Heart right ventricle (tissue), 16 donors: ENCODE results near the gene GRIP2. TPM values are rescaled to one million over a fixed set of nuclear protein-coding genes. Genes with fewer than 3 reads are reported as not detected.

ENCODE experiments used
- ATAC-seq, 8 donors: fragments of 200-7000 bp; cut with Tn5 transposase; one replicate each; pipeline ENCODE4 v1.9.1; 2020; ENCODE audit warnings: mild to moderate bottlenecking in 8 of 8, moderate library complexity in 8 of 8, moderate number of reproducible peaks in 1 of 8
- DNase-seq, 2 donors: peaks; one replicate each; pipeline ENCODE4 v3.0.0-alpha.2; 2020
- H3K27ac ChIP-seq, 10 donors: fragments of 200-600 bp; sonication (generic) in 2 of 10; one replicate each; pipeline versions ENCODE4 v1.5.0 to v1.8.0; 2020 to 2022; ENCODE audit warnings: mild to moderate bottlenecking in 3 of 10
- H3K27me3 ChIP-seq, 7 donors: fragments of 200-600 bp; one replicate each; pipeline ENCODE4 v1.8.0; 2021 to 2022; ENCODE audit warnings: mild to moderate bottlenecking in 2 of 7
- H3K36me3 ChIP-seq, 9 donors: fragments of 200-600 bp; sonication (generic) in 1 of 9; one replicate each; pipeline versions ENCODE4 v1.5.0 to v1.8.0; 2020 to 2022; ENCODE audit warnings: mild to moderate bottlenecking in 2 of 9
- H3K4me1 ChIP-seq, 9 donors: fragments of 200-600 bp; sonication (generic) in 1 of 9; one replicate each; pipeline versions ENCODE4 v1.5.0 to v1.8.0; 2020 to 2022; ENCODE audit warnings: mild to moderate bottlenecking in 4 of 9
- H3K4me3 ChIP-seq, 10 donors: fragments of 200-600 bp; sonication (generic) in 2 of 10; one replicate each; pipeline versions ENCODE4 v1.5.0 to v1.8.0; 2020 to 2022; ENCODE audit warnings: mild to moderate bottlenecking in 7 of 10, moderate library complexity in 2 of 10
- H3K9me3 ChIP-seq, 11 donors: fragments of 200-600 bp in 10 of 11; sonication (generic) in 2 of 11; one replicate each; pipeline versions ENCODE4 v1.5.0 to v1.8.0; 2013 to 2022; ENCODE audit warnings: mild to moderate bottlenecking in 2 of 11, control low read depth in 1 of 11, moderate library complexity in 1 of 11
- WGBS, 2 donors: extraction: QIAGEN DNeasy Blood & Tissue Kit; methylation state at CpG; one replicate each; pipeline ENCODE4 v1.1.7; 2013; ENCODE audit warnings: inconsistent platforms in 1 of 2; 5-methylcytosine and 5-hydroxymethylcytosine counted together
- intact Hi-C, 10 donors: fragments of 100-400 bp; cut with DNase I; formaldehyde crosslinking; loops; one replicate each; pipeline versions ENCODE4 v1.11.1 to v1.14.2; 2022
- polyA plus RNA-seq, 2 donors: library from polyadenylated mRNA; stranded (reverse); fragments of 200-250 nt; gene quantifications; one replicate each; pipeline ENCODE4 v1.2.3, GENCODE V29; 2013
- total RNA-seq, 10 donors: library from RNA; stranded (reverse); fragmentation: NEBNext Ultra II Directional in 3 of 10; extraction: Animal tissue kit (Norgen Biotek cat#: 25700) in 3 of 10; gene quantifications; one replicate each; pipeline versions ENCODE4 v1.2.1 to v1.2.4, GENCODE V29; 2021 to 2023
- TF ChIP-seq, protein P1 (sequence below), 9 donors: fragments of 200-600 bp; sonication (generic) in 2 of 9; IDR thresholded peaks; one replicate each; pipeline versions ENCODE4 v1.5.0 to v1.8.0; 2021 to 2022; ENCODE audit warnings: antibody characterized with exemption in 9 of 9, mild to moderate bottlenecking in 5 of 9, moderate library complexity in 1 of 9
- donor health status: Arrhythmogenic right ventricular cardiomyopathy.
- donor health status: ischemic (EF 13 %, LVEDD 7.1; RV severe dilation, severe dysfunction).
- donor health status: healthy with polysubstance abuse.
- donor health status: DM: no; HTN: yes; CAD: no.
- donor health status: DM: no; HTN: no; CAD: no.
- donor health status: ischemic (EF 25% LVEDD 6.9; RV normal size, moderate dysfunction).
- donor health status: ischemic (EF 25% LVEDD 5.7; RV mildly dilated, moderate dysfunction).
- donor health status: healthy.
- donor health status: DM: yes; HTN: yes; CAD: no.
- donor health status: Ischemic cardiomyopathy.
- donor health status: ischemic (EF 35%, LVEDD 5.7; RV mildly dilated, moderate dysfunction).
- donor health status: nonischemic (EF 11% LVEDD 7.7; RV severe dilation, severe dysfunction).
- donor health status: DM: yes; HTN: yes; CAD: no.
- donor health status: PGD.
- donor health status: ischemic (EF 29% LVEDD 5.4; RV normal size, mild dysfunction).
- donor health status: nonischemic (EF 23%, LVEDD 6.1; RV moderate dilation, normal function).

The GRIP2 gene
- total and polyA plus RNA-seq, 12 donors: 7.4 to 70.1 (median 39.4) TPM

DNA sequence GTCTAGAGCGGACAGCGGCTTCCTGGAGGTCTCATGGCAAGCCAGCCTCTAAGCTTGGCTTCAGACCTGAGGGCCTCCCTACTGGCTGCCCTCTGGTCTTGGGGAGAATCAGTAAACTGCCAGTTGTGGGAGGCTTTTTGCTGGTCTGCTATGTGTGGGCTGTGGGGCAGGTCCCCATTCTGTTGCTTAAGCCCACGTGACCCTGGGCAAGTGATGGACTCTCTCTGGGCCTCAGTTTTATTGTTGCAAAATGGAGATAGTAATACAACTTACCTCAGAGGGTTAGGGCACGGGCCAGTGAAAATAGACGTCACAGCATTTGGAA is 76.0 kb downstream of the GRIP2 start:
- H3K36me3 ChIP-seq: peaks cover 0 to 100% (median 10%) of the 10 kb centered on the region in 9 donors
- peaks cover 0 to 35% (median 4%) of the 10 kb centered on the region in 7 donors for H3K27me3 ChIP-seq
- ATAC-seq (no peak), DNase-seq (no peak)
- no peaks in the 10 kb centered on the region for H3K9me3 ChIP-seq
- H3K27ac ChIP-seq: no peak overlapping the region
- peaks cover 0 to 50% (median 24%) of the 10 kb centered on the region in 9 donors for H3K4me1 ChIP-seq
- TF ChIP-seq, protein P1, sequence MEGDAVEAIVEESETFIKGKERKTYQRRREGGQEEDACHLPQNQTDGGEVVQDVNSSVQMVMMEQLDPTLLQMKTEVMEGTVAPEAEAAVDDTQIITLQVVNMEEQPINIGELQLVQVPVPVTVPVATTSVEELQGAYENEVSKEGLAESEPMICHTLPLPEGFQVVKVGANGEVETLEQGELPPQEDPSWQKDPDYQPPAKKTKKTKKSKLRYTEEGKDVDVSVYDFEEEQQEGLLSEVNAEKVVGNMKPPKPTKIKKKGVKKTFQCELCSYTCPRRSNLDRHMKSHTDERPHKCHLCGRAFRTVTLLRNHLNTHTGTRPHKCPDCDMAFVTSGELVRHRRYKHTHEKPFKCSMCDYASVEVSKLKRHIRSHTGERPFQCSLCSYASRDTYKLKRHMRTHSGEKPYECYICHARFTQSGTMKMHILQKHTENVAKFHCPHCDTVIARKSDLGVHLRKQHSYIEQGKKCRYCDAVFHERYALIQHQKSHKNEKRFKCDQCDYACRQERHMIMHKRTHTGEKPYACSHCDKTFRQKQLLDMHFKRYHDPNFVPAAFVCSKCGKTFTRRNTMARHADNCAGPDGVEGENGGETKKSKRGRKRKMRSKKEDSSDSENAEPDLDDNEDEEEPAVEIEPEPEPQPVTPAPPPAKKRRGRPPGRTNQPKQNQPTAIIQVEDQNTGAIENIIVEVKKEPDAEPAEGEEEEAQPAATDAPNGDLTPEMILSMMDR (IDR thresholded peaks at IDR 0.05): no peak
- WGBS, 2 donors: 86 to 97% methylated on average over 5 of the region's 5 CpGs
- H3K4me3 ChIP-seq: no peak overlapping the region
- intact Hi-C loops: loop anchor here in 7 of 10 donors (5.0 to 10.0 kb wide), 4 partner anchors 62 to 809 kb away; partner anchors contain the start of gene SLC6A6 (in 2 of the 7)

DNA sequence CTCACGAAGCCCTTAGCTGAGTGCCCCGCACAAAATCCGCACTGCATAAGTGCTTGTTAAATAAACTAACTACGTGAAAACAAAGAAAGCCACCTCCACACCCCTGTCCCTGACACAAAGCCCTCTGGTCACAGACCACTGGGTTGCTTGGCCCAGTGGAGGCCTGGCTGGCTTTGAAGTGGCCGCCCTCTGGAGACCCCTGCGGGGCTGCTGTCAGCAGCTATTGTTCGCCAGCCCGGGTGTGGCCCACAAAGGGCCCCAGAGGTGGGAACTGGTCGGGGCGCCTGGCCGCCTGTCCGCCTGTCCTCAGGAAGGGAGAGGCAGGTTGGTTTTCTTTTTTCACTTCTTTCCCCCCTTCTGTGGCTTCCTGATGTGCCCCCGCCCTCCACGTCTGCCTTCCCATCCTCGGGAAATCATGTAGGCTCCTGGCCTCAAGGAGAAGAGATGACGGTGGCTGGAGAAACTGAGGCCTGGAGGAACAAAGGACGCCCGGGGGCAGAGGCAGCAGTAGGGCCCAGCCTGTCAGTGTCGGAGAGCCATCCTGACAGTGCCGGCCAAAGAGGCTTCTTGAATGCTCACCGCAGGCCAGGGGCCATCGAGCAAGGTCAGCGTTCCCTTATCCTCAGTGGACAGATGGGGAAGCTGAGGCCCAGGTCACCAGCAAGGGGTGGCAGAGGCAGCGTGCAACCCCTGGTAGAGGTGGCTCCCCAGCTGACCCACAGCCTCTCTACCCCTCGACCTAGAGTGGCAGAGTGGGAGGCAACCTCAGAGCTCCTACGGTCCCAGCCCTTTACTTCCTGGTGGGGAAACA is 76.6 kb downstream of the GRIP2 start:
- no peak for ATAC-seq
- Histone ChIP-seq H3K9me3 (no peaks in the 10 kb centered on the region), H3K27me3 (peaks cover 0 to 36% (median 4%) of the 10 kb centered on the region in 7 donors), H3K4me1 (peaks cover 0 to 50% (median 25%) of the 10 kb centered on the region in 9 donors), H3K36me3 (peaks cover 0 to 100% (median 10%) of the 10 kb centered on the region in 9 donors), H3K4me3 (no peak overlapping the region), H3K27ac (no peak overlapping the region)
- intact Hi-C loops: loop anchor here in 7 of 10 donors (5.0 to 10.0 kb wide), 4 partner anchors 61 to 809 kb away; partner anchors contain the start of gene SLC6A6 (in 2 of the 7)
- no peak for DNase-seq
- TF ChIP-seq, protein P1 (IDR thresholded peaks at IDR 0.05): no peak
- WGBS, 2 donors: 85 to 87% methylated on average over 24 to 26 of the region's 26 CpGs

DNA sequence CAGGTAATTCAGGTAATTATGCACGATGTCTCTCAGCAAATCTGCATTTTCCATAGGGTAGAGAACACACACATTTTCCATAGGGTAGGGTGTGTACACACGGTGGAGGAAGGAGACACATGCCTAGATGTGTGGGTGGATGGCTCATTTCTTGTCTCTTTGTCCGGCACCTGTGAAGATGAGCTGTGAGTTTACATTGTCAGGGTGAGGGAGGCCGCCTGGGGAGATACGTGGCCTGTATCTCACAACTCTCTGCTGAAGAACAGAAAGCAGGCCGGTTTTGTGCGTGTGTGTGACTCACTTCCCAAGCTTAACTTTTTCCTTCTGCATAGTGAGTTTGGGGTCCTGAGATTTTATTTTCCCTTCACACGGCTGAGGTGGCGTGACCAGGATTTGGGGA is 77.4 kb downstream of the GRIP2 start:
- H3K27me3 ChIP-seq: peaks cover 0 to 36% (median 4%) of the 10 kb centered on the region in 7 donors
- TF ChIP-seq, protein P1 (IDR thresholded peaks at IDR 0.05): no peak
- no peaks in the 10 kb centered on the region for H3K9me3 ChIP-seq
- 92 to 96% methylated on average over 9 of the region's 9 CpGs for WGBS, 2 donors
- no peak for ATAC-seq
- intact Hi-C loops: loop anchor here in 7 of 10 donors (5.0 to 10.0 kb wide), 4 partner anchors 60 to 808 kb away; partner anchors contain the start of gene SLC6A6 (in 2 of the 7)
- peaks cover 0 to 100% (median 10%) of the 10 kb centered on the region in 9 donors for H3K36me3 ChIP-seq
- no peak for DNase-seq
- peaks cover 2 to 47% (median 25%) of the 10 kb centered on the region in 9 donors for H3K4me1 ChIP-seq
- no peak overlapping the region for H3K27ac ChIP-seq
- H3K4me3 ChIP-seq: no peak overlapping the region

DNA sequence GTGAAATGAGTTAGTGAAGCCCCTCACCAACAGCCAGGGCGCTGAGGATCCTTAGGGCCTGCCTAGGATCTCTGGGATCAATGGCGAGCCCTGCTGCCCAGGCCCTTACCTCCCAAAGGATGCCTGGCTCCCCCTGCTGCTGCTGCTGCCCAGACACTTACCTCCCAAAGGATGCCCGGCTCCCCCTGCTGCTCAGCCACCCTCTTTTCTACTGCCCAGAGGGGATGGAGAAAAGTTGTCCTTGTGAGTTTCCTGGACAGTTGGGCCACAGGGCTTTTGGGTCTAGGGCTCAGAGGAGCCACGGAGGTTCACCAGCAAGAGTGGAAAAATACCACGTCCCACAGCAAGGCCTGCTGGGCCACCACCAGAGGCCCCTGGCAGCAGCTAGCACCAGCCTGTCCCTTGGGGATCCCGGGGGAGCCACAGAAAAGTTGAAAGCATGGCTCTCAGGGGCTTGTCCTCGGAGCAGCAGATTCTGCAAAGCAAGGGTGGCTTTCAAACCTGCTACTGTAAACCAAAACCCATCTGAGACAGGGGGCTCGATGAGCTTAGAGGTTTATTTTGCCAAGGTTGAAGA is 78.3 kb downstream of the GRIP2 start:
- DNase-seq: peak; percentile 51 to 59
- ATAC-seq: peak in 6 of 8 donors; percentile 35 to 74 (median 60)
- Histone ChIP-seq H3K4me1 (peaks cover 2 to 42% (median 25%) of the 10 kb centered on the region in 9 donors), H3K4me3 (no peak overlapping the region), H3K27ac (no peak overlapping the region), H3K27me3 (peaks cover 0 to 37% (median 4%) of the 10 kb centered on the region in 7 donors), H3K36me3 (peaks cover 0 to 98% (median 10%) of the 10 kb centered on the region in 9 donors), H3K9me3 (no peaks in the 10 kb centered on the region)
- 81 to 82% methylated on average over 8 of the region's 8 CpGs for WGBS, 2 donors
- intact Hi-C loops: loop anchor here in 7 of 10 donors (2.0 to 10.0 kb wide), 7 partner anchors 60 to 807 kb away; partner anchors contain the start of gene SLC6A6 (in 2 of the 7)
- TF ChIP-seq, protein P1 (IDR thresholded peaks at IDR 0.05): peak in 8 of 9 donors; percentile 22 to 72 (median 55)
